ENCODE results near the gene HARS2.
"Not testable (repeated sequence)": the region's sequence is repeated elsewhere in the genome, so short reads cannot be mapped to it uniquely, and the experiment has no call there.

The HARS2 gene

GRCh38 chr5:140664030-140664358, 27.3 kb upstream of the HARS2 start:
- Histone ChIP-seq H3K36me3 (ENCODE audit: control insufficient read depth, insufficient read depth, low read length) (peaks cover 28% of the 10 kb centered on the region), H3K4me3 (replicated peaks; ENCODE audit: low read depth, low read length) (peak overlapping the region; percentile 79), H3K27me3 (replicated peaks; ENCODE audit: control insufficient read depth, insufficient read depth, low read length) (no peaks in the 10 kb centered on the region)
- TF ChIP-seq CTCF (IDR thresholded peaks at IDR 0.05; ENCODE audit: insufficient read depth, low read length, poor library complexity, severe bottlenecking): no peak
- DNase-seq (ENCODE audit: extremely low read depth, insufficient read length): no peak

- peak; percentile 92 for DNase-seq (ENCODE audit: extremely low read depth, insufficient read length)
- no peak for TF ChIP-seq CTCF (IDR thresholded peaks at IDR 0.05; ENCODE audit: insufficient read depth, low read length, poor library complexity, severe bottlenecking)
- H3K36me3 ChIP-seq (ENCODE audit: control insufficient read depth, insufficient read depth, low read length): peaks cover 31% of the 10 kb centered on the region
- H3K27me3 ChIP-seq (replicated peaks; ENCODE audit: control insufficient read depth, insufficient read depth, low read length): no peaks in the 10 kb centered on the region
- peak within 1 kb of the TSS; percentile 79 for H3K4me3 ChIP-seq (replicated peaks; ENCODE audit: low read depth, low read length)
These were observed 26.7 kb upstream of the HARS2 start, which contains the start of gene WDR55 for GRCh38 chr5:140664359-140665119. TSS of gene WDR55 (plus strand) at chr5:140664904. CDS start at chr5:140664913, 9 bp downstream.

GRCh38 chr5:140671035-140671434, 20.2 kb upstream of the HARS2 start:
- not testable (repeated sequence) for H3K27me3 ChIP-seq (replicated peaks; ENCODE audit: control insufficient read depth, insufficient read depth, low read length); DNase-seq (ENCODE audit: extremely low read depth, insufficient read length); H3K4me3 ChIP-seq (replicated peaks; ENCODE audit: low read depth, low read length)
- peaks cover 39% of the 10 kb centered on the region for H3K36me3 ChIP-seq (ENCODE audit: control insufficient read depth, insufficient read depth, low read length)

GRCh38 chr5:140671472-140672125, 19.7 kb upstream of the HARS2 start:
- no peaks in the 10 kb centered on the region for H3K27me3 ChIP-seq (replicated peaks; ENCODE audit: control insufficient read depth, insufficient read depth, low read length)
- TF ChIP-seq CTCF (IDR thresholded peaks at IDR 0.05; ENCODE audit: insufficient read depth, low read length, poor library complexity, severe bottlenecking): no peak
- H3K36me3 ChIP-seq (ENCODE audit: control insufficient read depth, insufficient read depth, low read length): peaks cover 42% of the 10 kb centered on the region
- no peak for DNase-seq (ENCODE audit: extremely low read depth, insufficient read length)
- no peak overlapping the region for H3K4me3 ChIP-seq (replicated peaks; ENCODE audit: low read depth, low read length)

GRCh38 chr5:140672455-140673186, 18.6 kb upstream of the HARS2 start:
- no peak overlapping the region for H3K4me3 ChIP-seq (replicated peaks; ENCODE audit: low read depth, low read length)
- peak; percentile 26 for DNase-seq (ENCODE audit: extremely low read depth, insufficient read length)
- H3K27me3 ChIP-seq (replicated peaks; ENCODE audit: control insufficient read depth, insufficient read depth, low read length): no peaks in the 10 kb centered on the region
- peaks cover 51% of the 10 kb centered on the region for H3K36me3 ChIP-seq (ENCODE audit: control insufficient read depth, insufficient read depth, low read length)
- no peak for TF ChIP-seq CTCF (IDR thresholded peaks at IDR 0.05; ENCODE audit: insufficient read depth, low read length, poor library complexity, severe bottlenecking)

All from GM06990 (cell line).